HEK293 (cell line): Measurements from ENCODE around the gene ARHGAP22.

Source experiments
- CTCF ChIA-PET: fragments of 350-600 bp; formaldehyde crosslinking; extraction: SDS; loops from one replicate; lab custom pipeline; 2021; ENCODE audit warnings: antibody characterized with exemption; lab: Yijun Ruan, JAX
- POLR2A ChIA-PET: fragments of 300-600 bp; formaldehyde crosslinking; extraction: SDS; loops from one replicate; lab custom pipeline; 2020; ENCODE audit warnings: antibody characterized with exemption, inconsistent platforms; lab: Yijun Ruan, JAX
- H3K27ac ChIP-seq: fragments of 200-500 bp; sonication (Bioruptor generic); 2 replicates; pipeline ENCODE4 v1.5.1; 2014; ENCODE audit warnings: low read depth, low read length, control low read depth, inconsistent platforms; ENCODE audit errors: extremely low read depth
- H3K36me3 ChIP-seq, 2 experiments: fragments of 200-500 bp in 1 of 2; sonication (Bioruptor generic) in 1 of 2; 1 replicate in 1 of 2; 2 replicates in 1 of 2; pipeline ENCODE4 v1.5.1; 2014 to 2017; ENCODE audit warnings: inconsistent platforms in 2 of 2, low read length in 2 of 2; ENCODE audit not compliant: control insufficient read depth in 2 of 2, insufficient read depth in 1 of 2
- H3K4me1 ChIP-seq: fragments of 200-500 bp; sonication (Bioruptor generic); 2 replicates; pipeline ENCODE4 v1.5.1; 2014; ENCODE audit warnings: mild to moderate bottlenecking, low read length, inconsistent platforms; ENCODE audit not compliant: control insufficient read depth, insufficient read depth
- H3K4me3 ChIP-seq: 2 replicates; pipeline ENCODE4 v1.5.1; 2011; ENCODE audit warnings: low read depth, mild to moderate bottlenecking, control low read depth, low read length, moderate library complexity
- H3K9me3 ChIP-seq: fragments of 200-500 bp; sonication (Bioruptor generic); 2 replicates; pipeline ENCODE4 v1.5.1; 2014; ENCODE audit warnings: low read depth, low read length, inconsistent platforms; ENCODE audit not compliant: control insufficient read depth, insufficient read depth
- GLIS1 ChIP-seq: fragments of 450-650 bp; formaldehyde crosslinking; IDR thresholded peaks from 2 replicates; pipeline ENCODE4 v1.5.1; 2016; ENCODE audit warnings: missing biosample characterization, missing genetic modification characterization
- HOXC10 ChIP-seq: sonication (generic); formaldehyde crosslinking; IDR thresholded peaks from 2 replicates; pipeline ENCODE4 v1.8.1; 2023; ENCODE audit warnings: mild to moderate bottlenecking, missing genetic modification reagents
- KLF8 ChIP-seq: fragments of 450-650 bp; formaldehyde crosslinking; IDR thresholded peaks from 2 replicates; pipeline ENCODE4 v1.5.1; 2016; ENCODE audit warnings: missing biosample characterization, missing genetic modification characterization
- KLF9 ChIP-seq: fragments of 450-650 bp; formaldehyde crosslinking; IDR thresholded peaks from 2 replicates; pipeline ENCODE4 v1.5.1; 2016; ENCODE audit warnings: missing biosample characterization, missing genetic modification characterization, low read depth
- OVOL3 ChIP-seq: fragments of 450-650 bp; formaldehyde crosslinking; IDR thresholded peaks from 2 replicates; pipeline ENCODE4 v1.5.1; 2016; ENCODE audit warnings: missing biosample characterization, missing genetic modification characterization
- SP7 ChIP-seq: fragments of 450-650 bp; formaldehyde crosslinking; IDR thresholded peaks from 2 replicates; pipeline ENCODE4 v1.5.1; 2016; ENCODE audit warnings: missing biosample characterization, missing genetic modification characterization
- ZIC2 ChIP-seq: fragments of 450-650 bp; formaldehyde crosslinking; IDR thresholded peaks from 2 replicates; pipeline ENCODE4 v1.5.1; 2016; ENCODE audit warnings: missing biosample characterization, missing genetic modification characterization
- ZNF16 ChIP-seq: fragments of 450-650 bp; formaldehyde crosslinking; IDR thresholded peaks from 2 replicates; pipeline ENCODE4 v1.5.1; 2016; ENCODE audit warnings: low read depth, missing biosample characterization, missing genetic modification characterization
- ZNF202 ChIP-seq: fragments of 450-650 bp; formaldehyde crosslinking; IDR thresholded peaks from 2 replicates; pipeline ENCODE4 v1.5.1; 2016; ENCODE audit warnings: missing biosample characterization, missing genetic modification characterization, borderline replicate concordance
- ZNF335 ChIP-seq: fragments of 450-650 bp; formaldehyde crosslinking; conservative IDR thresholded peaks from 2 replicates; pipeline ENCODE4 v1.5.1; 2016; ENCODE audit warnings: missing biosample characterization, missing genetic modification characterization
- ZNF48 ChIP-seq: fragments of 450-650 bp; formaldehyde crosslinking; IDR thresholded peaks from 2 replicates; pipeline ENCODE4 v1.5.1; 2016; ENCODE audit warnings: missing biosample characterization, missing genetic modification characterization
- ZNF530 ChIP-seq: fragments of 450-650 bp; formaldehyde crosslinking; IDR thresholded peaks from 2 replicates; pipeline ENCODE4 v1.5.1; 2016; ENCODE audit warnings: low read depth, missing biosample characterization, missing genetic modification characterization
- ZNF561 ChIP-seq: fragments of 450-650 bp; IDR thresholded peaks from 2 replicates; pipeline ENCODE4 v1.5.1; 2018; ENCODE audit warnings: missing biosample characterization, missing genetic modification characterization, borderline replicate concordance
- ZNF610 ChIP-seq: fragments of 450-650 bp; formaldehyde crosslinking; IDR thresholded peaks from 2 replicates; pipeline ENCODE4 v1.5.1; 2016; ENCODE audit warnings: missing biosample characterization, missing genetic modification characterization, borderline replicate concordance
- ZNF76 ChIP-seq: fragments of 450-650 bp; formaldehyde crosslinking; IDR thresholded peaks from 2 replicates; pipeline ENCODE4; 2016; ENCODE audit warnings: low read depth, missing biosample characterization, missing genetic modification characterization, borderline replicate concordance
- ZNF768 ChIP-seq: fragments of 450-650 bp; formaldehyde crosslinking; IDR thresholded peaks from 2 replicates; pipeline ENCODE4 v1.5.1; 2018; ENCODE audit warnings: missing biosample characterization, mild to moderate bottlenecking, missing genetic modification characterization
- ZNF776 ChIP-seq: fragments of 450-650 bp; formaldehyde crosslinking; IDR thresholded peaks from 2 replicates; pipeline ENCODE4 v1.5.0; 2017; ENCODE audit warnings: missing biosample characterization, missing genetic modification characterization, borderline replicate concordance
- ZSCAN23 ChIP-seq: fragments of 450-650 bp; formaldehyde crosslinking; IDR thresholded peaks from 2 replicates; pipeline ENCODE4 v1.5.1; 2016; ENCODE audit warnings: missing biosample characterization, missing genetic modification characterization
- ZXDB ChIP-seq: fragments of 450-650 bp; formaldehyde crosslinking; IDR thresholded peaks from 2 replicates; pipeline ENCODE4 v1.5.1; 2016; ENCODE audit warnings: missing biosample characterization, missing genetic modification characterization
- TF ChIP-seq, protein P1 (sequence below): fragments of 450-650 bp; formaldehyde crosslinking; IDR thresholded peaks from 2 replicates; pipeline ENCODE4 v1.5.0; 2017; ENCODE audit warnings: missing biosample characterization, missing genetic modification characterization, borderline replicate concordance
- TF ChIP-seq, protein P2 (sequence below): fragments of 450-650 bp; formaldehyde crosslinking; IDR thresholded peaks from 2 replicates; pipeline ENCODE4 v1.5.1; 2017; ENCODE audit warnings: missing biosample characterization, missing genetic modification characterization
- TF ChIP-seq, protein P3 (sequence below): fragments of 450-650 bp; formaldehyde crosslinking; IDR thresholded peaks from 2 replicates; pipeline ENCODE4 v1.5.1; 2016; ENCODE audit warnings: missing biosample characterization, missing genetic modification characterization, low read depth
- TF ChIP-seq, protein P4 (sequence below): fragments of 450-650 bp; formaldehyde crosslinking; IDR thresholded peaks from 2 replicates; pipeline ENCODE4 v1.5.1; 2016; ENCODE audit warnings: missing biosample characterization, missing genetic modification characterization
- TF ChIP-seq, protein P5 (sequence below): fragments of 450-650 bp; formaldehyde crosslinking; IDR thresholded peaks from 2 replicates; pipeline ENCODE4 v1.5.1; 2016; ENCODE audit warnings: missing biosample characterization, missing genetic modification characterization

ARHGAP22 gene

DNA sequence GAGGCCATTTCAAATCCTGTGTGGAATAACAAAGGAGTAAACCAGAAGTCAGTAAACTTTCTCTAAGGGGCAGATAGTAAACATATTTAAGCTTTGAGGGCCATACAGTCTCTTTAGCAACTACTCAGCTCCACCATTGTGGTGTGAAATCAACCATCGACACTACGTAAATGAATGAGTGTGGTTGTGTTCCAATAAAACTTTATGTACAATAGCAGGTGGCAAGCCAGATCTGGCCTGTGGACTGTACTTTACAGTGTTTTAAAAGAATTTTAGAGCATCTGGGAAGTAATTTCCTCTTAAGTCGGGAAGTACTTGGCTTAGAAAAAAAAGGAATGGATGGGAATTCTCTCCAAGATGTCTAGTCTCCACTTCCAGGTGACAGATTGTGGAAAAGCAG lies 71.3 kb downstream of the ARHGAP22 start (continued):
- TF ChIP-seq, protein P1, sequence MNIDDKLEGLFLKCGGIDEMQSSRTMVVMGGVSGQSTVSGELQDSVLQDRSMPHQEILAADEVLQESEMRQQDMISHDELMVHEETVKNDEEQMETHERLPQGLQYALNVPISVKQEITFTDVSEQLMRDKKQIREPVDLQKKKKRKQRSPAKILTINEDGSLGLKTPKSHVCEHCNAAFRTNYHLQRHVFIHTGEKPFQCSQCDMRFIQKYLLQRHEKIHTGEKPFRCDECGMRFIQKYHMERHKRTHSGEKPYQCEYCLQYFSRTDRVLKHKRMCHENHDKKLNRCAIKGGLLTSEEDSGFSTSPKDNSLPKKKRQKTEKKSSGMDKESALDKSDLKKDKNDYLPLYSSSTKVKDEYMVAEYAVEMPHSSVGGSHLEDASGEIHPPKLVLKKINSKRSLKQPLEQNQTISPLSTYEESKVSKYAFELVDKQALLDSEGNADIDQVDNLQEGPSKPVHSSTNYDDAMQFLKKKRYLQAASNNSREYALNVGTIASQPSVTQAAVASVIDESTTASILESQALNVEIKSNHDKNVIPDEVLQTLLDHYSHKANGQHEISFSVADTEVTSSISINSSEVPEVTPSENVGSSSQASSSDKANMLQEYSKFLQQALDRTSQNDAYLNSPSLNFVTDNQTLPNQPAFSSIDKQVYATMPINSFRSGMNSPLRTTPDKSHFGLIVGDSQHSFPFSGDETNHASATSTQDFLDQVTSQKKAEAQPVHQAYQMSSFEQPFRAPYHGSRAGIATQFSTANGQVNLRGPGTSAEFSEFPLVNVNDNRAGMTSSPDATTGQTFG = no peak
- TF ChIP-seq ZNF768 (tag by site-specific recombination) (no peak), ZNF76 (tag by site-specific recombination) (no peak), KLF9 (tag by site-specific recombination) (no peak), ZNF610 (tag by site-specific recombination) (no peak), ZNF561 (tag by site-specific recombination) (no peak)
- TF ChIP-seq, all 188 proteins: peak for 0

DNA sequence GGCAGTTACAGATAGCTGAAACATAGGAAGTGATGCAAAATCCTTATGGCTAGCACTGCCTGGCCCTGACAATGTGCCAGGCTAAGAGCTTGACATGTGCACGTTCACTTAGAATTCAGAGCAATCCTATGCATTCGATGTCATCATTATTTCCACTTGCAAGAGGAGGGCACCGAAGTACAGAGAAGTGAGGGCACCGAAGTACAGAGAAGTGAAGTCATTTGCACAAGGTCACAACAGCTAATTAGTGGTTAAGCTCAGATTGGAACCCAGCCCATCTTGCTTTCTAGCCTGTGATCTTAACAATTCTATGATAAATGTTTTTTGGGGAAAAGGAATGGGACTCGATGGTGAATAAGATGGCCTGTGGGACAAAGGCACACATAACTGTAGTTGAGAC lies 73.4 kb downstream of the ARHGAP22 start:
- no peak overlapping the region for H3K27ac ChIP-seq
- TF ChIP-seq SP7 (tag by site-specific recombination) = peak; percentile 34; the same call in 1 of the 2 replicates
- no peak for TF ChIP-seq ZNF202 (tag by site-specific recombination)
- TF ChIP-seq, protein P2, sequence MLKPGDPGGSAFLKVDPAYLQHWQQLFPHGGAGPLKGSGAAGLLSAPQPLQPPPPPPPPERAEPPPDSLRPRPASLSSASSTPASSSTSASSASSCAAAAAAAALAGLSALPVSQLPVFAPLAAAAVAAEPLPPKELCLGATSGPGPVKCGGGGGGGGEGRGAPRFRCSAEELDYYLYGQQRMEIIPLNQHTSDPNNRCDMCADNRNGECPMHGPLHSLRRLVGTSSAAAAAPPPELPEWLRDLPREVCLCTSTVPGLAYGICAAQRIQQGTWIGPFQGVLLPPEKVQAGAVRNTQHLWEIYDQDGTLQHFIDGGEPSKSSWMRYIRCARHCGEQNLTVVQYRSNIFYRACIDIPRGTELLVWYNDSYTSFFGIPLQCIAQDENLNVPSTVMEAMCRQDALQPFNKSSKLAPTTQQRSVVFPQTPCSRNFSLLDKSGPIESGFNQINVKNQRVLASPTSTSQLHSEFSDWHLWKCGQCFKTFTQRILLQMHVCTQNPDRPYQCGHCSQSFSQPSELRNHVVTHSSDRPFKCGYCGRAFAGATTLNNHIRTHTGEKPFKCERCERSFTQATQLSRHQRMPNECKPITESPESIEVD (tag by site-specific recombination) = no peak
- H3K36me3 ChIP-seq = no peaks in the 10 kb centered on the region
- no peaks in the 10 kb centered on the region for H3K9me3 ChIP-seq
- CTCF ChIA-PET = interaction anchor here (0.8 to 1.4 kb wide), 3 partner anchors 19 to 147 kb away, joined by 3 to 7 read pairs (median 3); no protein-coding TSS in a partner anchor
- POLR2A ChIA-PET = no interaction called here
- H3K4me3 ChIP-seq = no peak overlapping the region
- no peaks in the 10 kb centered on the region for H3K4me1 ChIP-seq

DNA sequence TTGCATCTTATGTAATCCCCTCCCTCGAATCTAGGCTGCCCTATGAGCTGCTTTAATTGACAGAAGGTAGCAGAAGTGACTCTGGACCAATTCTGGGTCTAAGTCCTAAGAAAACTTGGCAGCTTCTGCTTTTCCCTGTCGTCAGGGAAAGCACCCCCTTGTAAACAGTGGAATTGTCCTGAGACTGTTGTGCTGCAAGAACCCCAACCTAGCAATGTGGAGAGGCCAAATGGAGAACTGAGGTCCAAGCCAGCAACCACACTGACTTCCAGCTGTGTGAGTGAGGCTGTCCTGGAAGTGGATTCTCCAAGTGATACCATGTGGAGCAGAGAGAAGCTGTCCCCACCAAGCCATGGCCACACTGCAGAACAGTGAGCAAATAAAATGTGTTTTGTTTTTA lies 75.5 kb downstream of the ARHGAP22 start:
- Histone ChIP-seq H3K4me3 (no peak overlapping the region), H3K36me3 (no peaks in the 10 kb centered on the region), H3K27ac (no peak overlapping the region), H3K4me1 (no peaks in the 10 kb centered on the region), H3K9me3 (no peaks in the 10 kb centered on the region)
- ChIA-PET CTCF (interaction anchor here (0.6 kb wide), 1 partner anchor 126 kb away, joined by 3 read pairs; no protein-coding TSS in a partner anchor), POLR2A (no interaction called here)
- TF ChIP-seq OVOL3 (tag by site-specific recombination) (no peak), ZIC2 (tag by site-specific recombination) (no peak), HOXC10 (no peak), ZNF561 (tag by site-specific recombination) (no peak), ZNF776 (tag by site-specific recombination) (no peak), ZNF530 (no peak), GLIS1 (no peak), ZNF16 (tag by site-specific recombination) (no peak), ZNF76 (tag by site-specific recombination) (no peak), ZNF48 (tag by site-specific recombination) (no peak), ZNF335 (no peak), KLF8 (tag by site-specific recombination) (no peak), ZSCAN23 (tag by site-specific recombination) (no peak), ZXDB (no peak)
- TF ChIP-seq, protein P3, sequence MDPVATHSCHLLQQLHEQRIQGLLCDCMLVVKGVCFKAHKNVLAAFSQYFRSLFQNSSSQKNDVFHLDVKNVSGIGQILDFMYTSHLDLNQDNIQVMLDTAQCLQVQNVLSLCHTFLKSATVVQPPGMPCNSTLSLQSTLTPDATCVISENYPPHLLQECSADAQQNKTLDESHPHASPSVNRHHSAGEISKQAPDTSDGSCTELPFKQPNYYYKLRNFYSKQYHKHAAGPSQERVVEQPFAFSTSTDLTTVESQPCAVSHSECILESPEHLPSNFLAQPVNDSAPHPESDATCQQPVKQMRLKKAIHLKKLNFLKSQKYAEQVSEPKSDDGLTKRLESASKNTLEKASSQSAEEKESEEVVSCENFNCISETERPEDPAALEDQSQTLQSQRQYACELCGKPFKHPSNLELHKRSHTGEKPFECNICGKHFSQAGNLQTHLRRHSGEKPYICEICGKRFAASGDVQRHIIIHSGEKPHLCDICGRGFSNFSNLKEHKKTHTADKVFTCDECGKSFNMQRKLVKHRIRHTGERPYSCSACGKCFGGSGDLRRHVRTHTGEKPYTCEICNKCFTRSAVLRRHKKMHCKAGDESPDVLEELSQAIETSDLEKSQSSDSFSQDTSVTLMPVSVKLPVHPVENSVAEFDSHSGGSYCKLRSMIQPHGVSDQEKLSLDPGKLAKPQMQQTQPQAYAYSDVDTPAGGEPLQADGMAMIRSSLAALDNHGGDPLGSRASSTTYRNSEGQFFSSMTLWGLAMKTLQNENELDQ (tag by site-specific recombination) = no peak
- TF ChIP-seq, protein P4, sequence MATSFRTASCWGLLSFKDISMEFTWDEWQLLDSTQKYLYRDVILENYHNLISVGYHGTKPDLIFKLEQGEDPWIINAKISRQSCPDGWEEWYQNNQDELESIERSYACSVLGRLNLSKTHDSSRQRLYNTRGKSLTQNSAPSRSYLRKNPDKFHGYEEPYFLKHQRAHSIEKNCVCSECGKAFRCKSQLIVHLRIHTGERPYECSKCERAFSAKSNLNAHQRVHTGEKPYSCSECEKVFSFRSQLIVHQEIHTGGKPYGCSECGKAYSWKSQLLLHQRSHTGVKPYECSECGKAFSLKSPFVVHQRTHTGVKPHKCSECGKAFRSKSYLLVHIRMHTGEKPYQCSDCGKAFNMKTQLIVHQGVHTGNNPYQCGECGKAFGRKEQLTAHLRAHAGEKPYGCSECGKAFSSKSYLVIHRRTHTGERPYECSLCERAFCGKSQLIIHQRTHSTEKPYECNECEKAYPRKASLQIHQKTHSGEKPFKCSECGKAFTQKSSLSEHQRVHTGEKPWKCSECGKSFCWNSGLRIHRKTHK (tag by site-specific recombination) = no peak
- TF ChIP-seq, protein P5, sequence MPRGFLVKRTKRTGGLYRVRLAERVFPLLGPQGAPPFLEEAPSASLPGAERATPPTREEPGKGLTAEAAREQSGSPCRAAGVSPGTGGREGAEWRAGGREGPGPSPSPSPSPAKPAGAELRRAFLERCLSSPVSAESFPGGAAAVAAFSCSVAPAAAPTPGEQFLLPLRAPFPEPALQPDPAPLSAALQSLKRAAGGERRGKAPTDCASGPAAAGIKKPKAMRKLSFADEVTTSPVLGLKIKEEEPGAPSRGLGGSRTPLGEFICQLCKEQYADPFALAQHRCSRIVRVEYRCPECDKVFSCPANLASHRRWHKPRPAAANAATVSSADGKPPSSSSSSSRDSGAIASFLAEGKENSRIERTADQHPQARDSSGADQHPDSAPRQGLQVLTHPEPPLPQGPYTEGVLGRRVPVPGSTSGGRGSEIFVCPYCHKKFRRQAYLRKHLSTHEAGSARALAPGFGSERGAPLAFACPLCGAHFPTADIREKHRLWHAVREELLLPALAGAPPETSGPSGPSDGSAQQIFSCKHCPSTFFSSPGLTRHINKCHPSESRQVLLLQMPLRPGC (tag by site-specific recombination) = no peak
